GM04504 (cell line): ENCODE results near the gene EIF5B.
"Not testable (repeated sequence)": the region's sequence is repeated elsewhere in the genome, so short reads cannot be mapped to it uniquely, and the experiment has no call there.

ENCODE experiments used
- DNase-seq: peaks from one replicate; pipeline ENCODE4 v3.0.0-alpha.2; 2012; ENCODE audit warnings: low read depth

The EIF5B gene, protein sequence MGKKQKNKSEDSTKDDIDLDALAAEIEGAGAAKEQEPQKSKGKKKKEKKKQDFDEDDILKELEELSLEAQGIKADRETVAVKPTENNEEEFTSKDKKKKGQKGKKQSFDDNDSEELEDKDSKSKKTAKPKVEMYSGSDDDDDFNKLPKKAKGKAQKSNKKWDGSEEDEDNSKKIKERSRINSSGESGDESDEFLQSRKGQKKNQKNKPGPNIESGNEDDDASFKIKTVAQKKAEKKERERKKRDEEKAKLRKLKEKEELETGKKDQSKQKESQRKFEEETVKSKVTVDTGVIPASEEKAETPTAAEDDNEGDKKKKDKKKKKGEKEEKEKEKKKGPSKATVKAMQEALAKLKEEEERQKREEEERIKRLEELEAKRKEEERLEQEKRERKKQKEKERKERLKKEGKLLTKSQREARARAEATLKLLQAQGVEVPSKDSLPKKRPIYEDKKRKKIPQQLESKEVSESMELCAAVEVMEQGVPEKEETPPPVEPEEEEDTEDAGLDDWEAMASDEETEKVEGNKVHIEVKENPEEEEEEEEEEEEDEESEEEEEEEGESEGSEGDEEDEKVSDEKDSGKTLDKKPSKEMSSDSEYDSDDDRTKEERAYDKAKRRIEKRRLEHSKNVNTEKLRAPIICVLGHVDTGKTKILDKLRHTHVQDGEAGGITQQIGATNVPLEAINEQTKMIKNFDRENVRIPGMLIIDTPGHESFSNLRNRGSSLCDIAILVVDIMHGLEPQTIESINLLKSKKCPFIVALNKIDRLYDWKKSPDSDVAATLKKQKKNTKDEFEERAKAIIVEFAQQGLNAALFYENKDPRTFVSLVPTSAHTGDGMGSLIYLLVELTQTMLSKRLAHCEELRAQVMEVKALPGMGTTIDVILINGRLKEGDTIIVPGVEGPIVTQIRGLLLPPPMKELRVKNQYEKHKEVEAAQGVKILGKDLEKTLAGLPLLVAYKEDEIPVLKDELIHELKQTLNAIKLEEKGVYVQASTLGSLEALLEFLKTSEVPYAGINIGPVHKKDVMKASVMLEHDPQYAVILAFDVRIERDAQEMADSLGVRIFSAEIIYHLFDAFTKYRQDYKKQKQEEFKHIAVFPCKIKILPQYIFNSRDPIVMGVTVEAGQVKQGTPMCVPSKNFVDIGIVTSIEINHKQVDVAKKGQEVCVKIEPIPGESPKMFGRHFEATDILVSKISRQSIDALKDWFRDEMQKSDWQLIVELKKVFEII

DNA sequence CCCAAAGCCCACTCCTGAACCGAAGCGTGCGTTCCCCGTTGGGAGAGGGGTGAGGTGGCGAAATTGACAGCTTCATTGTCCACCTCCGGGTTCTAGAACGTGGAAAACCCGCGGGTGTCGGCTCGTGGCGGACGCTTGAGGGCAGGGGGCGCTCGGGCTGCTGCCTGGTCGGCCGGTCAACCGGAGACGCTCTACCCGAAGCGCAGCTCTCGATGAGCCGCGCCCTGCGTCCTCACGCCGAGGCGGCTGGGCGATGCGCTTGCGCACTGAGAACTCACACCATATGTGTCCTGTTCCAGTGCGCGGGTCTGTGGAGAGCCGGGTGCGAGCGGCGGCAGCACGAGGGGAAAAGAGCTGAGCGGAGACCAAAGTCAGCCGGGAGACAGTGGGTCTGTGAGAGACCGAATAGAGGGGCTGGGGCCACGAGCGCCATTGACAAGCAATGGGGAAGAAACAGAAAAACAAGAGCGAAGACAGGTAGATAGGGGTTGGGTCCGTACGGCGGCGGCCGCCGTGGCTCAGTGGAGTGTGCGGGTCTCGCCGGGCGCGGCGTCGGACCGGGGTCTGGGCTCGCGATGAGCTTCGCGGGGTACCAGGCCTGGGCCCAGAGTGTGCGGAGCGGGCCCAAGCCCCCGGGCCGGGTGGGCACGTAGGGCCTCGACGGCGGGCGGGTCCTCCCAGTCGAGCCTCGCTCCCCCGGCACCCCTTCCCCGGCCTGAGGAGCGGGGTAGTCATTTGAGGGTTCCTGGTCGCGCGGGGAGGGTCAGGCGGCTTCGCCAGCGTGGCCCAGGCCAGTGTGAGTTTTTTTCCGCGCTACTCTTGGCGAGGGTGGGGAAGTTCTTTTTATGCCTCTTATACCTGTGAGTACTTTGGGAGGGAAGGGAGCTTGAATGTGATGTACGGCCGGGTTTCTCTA is at the start of gene EIF5B:
Gene EIF5B, plus strand, starts transcription at position 277 of the 916 bp plus-strand sequence. Its CDS starts 166 bp downstream, at position 443.
- DNase-seq: peak; percentile 94

DNA sequence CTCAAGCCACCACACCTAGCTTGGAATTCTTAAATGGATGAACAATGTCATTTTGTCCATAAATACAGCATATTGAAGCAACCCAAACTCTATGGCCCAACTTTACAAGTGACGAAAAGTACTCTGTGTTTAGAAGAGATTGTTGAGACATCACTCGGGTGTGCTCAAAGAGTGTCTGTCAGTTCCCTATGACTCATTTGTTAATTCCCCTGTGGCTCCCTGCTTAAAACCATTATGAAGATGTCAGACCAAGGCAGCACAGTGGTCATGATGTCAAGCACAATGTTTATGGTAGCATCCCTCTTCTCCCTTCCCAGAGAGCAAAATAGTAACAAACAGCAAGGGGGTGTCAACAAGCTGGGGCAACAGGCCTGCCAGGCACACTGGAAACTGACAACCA is 39.2 kb upstream of the EIF5B start:
- DNase-seq: peak; percentile 7

DNA sequence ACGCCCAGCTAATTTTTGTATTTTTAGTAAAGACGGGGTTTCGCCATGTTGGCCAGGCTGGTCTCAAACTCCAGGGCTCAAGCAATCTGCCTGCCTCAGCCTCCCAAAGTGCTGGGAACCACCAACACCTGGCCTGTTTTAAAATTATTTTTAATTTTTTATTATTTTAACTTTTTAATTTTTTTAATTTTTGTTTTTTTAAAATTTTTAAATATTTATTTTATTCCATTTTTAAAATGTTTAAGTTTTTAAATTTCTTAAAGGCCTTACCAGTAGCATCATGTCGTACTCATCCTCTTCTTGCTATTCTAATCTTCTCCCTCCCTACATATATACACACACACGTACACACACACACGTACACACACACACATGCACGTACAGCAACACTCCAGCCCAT is 37.6 kb upstream of the EIF5B start:
- DNase-seq: no peak

DNA sequence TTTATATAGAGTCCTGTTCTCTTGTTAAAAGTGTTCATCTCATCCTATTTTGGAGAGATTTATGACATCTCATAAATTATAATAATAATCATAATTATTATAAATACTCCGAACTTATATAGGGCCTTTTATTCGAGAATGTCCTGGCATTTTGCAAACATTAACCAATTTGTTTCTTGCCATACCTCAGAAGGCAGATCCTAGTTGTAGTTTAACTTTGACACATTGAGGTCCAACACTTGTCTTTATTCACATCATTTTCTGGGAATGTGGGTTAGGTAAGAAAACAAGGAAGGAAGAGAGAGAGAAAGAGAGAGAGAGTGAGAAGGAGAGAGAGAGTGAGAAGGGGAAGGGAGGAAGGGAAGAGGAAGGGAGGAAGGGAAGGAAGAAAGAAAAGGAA is 36.1 kb upstream of the EIF5B start, which contains the start of gene LYG1:
Gene LYG1, minus strand, starts transcription at position 101 of the 400 bp plus-strand sequence. CDS start 5,527 bp downstream, outside the sequence.
- not testable (repeated sequence) for DNase-seq

DNA sequence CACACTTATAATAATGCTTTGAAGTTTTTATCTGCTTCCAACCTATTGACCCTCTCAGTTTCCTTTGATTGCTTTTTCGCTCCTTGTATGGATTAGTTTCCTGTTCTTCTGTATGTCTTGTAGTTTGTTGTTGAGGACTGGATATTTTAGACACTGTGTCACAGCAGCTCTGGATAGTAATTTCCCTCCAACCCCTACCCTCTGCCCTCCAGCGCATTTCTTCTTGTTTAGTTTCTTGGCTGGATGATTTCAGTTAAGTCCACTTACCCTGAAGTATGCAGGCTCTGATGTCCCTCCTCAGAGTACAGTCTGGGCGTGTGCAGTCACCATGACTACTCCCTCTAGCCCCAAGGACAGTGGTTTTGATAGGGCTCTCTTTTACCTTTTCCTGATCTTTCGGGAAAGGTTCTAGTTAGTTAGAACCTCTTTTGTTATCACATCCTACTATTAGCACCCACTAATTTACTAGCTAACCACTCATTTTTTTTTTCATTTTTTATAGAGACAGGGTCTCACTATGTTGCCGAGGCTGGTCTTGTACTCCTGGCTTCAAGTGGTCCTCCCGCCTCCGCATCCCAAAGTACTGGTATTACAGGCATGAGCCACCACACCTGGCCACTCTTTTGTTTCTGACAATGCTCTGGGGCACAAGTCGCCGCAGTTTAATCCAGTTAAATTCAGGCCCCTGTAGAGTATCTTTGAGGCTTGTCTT is 19.9 kb upstream of the EIF5B start:
- no peak for DNase-seq

DNA sequence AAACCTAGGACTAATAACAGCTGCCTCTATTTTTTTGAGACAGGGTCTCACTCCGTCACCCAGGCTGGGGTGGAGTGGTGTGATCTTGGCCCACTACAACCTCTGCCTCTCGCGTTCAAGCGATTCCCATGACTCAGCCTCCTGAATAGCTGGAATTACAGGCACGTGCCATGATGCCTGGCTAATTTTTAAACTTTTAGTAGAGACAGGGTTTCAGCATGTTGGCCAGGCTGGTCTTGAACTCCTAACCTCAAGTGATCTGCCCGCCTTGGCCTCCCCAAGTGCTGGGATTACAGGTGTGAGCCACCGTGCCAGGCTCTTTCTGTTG is 19.4 kb upstream of the EIF5B start:
- DNase-seq: not testable (repeated sequence)

DNA sequence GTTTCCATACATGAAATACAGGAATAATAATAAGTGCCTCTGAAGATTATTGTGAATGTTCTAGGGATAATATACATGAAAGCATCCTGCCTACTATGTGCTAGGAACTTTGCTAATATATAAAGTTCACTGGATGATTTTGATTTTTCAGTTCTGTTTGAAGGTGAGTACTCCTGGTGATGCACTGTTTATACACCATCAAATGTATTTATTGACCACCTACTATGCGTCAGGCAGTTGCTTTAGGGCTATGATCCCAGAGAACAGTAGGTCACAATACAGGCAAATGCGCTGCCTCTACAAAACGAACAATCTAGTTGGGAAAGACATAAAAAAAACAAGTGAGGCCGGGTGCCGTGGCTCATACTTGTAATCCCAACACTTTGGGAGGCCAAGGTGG is 11.8 kb upstream of the EIF5B start:
- DNase-seq: no peak

DNA sequence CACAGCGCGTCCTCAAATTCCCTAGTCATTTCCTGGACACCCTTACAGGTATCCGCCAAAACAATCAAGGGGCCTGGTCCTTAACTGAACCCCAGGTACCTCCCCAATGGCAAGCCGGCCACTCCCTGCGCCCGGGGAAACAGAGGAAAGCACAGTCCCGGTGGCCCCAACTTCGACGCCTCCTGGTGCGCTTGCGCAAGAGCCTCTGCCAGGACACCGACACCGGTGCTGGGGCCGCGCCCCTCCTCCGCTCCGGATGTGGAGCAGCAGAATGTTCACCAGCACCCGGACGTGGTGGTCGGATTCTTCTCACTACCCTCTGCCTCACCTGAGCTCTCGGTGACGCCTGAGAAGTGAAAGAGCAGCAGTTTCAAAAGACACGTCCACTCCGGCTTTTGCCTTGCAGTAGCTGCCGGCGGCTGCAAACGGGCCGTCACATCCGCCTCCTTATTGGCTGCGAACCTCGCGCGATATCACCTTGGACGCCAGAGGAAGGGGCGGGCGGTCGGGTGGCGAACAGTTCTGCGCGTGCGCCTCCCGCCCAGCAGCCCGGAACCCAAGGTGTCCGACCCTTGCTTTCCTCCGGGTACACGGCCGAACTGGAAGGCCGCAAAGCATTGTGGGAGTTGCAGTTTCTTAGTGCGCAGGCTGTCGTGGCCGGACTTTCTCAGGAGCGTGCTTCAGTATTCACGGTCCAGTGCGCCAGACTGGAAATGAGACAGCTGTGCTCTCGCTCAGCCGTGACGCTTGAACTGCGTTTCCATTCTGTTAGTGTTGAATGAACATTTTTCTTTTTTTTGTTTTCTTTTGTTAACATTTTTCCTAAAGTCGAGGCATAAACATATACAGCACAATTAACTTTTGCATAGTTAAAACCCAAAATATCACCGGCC is 1.0 kb upstream of the EIF5B start, which contains the start of gene TXNDC9:
Gene TXNDC9, minus strand, starts transcription at position 423 of the 893 bp plus-strand sequence. CDS start 3,123 bp downstream, outside the sequence.
- peak; percentile 99 for DNase-seq

DNA sequence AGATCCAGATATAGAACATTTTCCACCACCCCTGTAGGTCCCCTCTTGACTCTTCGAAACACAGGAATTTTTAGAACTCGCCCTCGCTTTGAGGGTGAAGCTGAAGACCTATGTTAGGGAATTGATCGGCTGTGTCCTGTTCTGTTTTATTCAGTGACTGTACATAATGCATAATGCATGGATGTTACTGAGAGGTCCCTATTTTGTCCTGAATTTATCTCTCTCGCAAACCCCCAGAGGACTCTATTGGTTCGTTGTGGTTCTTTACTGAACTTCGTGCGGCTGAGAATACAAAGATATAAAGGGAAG is 431 bp upstream of the EIF5B start:
- no peak for DNase-seq

DNA sequence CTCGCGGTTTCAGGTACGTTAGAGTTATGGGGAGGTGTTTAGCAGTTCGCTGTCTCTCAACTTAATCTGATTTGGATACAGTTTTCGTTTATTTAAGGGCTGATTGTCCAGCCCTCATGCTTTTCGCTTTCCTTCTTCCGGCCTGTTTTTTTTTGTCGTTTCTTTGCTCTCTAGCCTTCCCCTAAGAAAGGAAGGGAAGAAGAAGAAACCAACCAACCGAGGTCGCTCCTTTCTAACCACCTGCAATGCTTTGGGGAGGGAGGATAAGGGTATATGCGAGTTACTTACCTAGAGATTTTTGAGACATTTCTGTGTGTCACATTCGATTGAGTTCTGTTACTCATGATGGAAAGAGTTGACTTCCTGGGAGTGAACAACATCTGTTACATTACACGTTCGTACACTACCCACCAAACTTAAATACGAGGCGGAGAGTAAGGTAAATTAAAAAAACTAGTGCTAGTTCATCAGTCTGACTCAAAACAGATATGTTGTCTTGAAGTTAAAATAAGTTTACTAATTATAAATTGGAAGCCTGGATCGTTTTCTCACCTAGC is 918 bp downstream of the EIF5B start:
- DNase-seq: peak; percentile 1

DNA sequence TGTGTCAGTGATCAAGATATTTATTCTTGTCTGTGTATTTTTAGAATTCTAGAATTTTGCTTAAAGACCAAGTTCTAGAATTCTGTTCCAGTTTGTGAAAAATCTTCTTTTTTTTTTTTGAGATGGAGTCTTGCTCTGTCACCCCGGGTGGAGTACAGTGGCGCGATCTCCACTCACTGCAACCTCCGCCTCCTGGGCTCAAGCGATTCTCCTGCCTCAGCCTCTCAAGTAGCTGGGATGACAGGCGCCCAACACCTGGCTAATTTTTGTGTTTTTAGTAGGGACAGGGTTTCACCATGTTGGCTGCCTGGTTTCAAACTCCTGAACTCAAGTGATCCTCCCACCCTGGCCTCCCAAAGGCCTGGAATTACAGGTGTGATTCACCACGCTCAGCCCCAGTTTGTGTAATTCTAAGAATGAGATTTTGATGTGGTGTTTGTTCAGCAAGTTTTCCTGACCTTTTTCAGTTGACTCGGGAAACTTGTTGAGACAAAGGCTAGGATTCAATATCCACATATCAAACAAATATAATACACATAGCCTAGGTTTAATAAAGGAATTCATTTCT is 3.6 kb downstream of the EIF5B start:
- DNase-seq: no peak

DNA sequence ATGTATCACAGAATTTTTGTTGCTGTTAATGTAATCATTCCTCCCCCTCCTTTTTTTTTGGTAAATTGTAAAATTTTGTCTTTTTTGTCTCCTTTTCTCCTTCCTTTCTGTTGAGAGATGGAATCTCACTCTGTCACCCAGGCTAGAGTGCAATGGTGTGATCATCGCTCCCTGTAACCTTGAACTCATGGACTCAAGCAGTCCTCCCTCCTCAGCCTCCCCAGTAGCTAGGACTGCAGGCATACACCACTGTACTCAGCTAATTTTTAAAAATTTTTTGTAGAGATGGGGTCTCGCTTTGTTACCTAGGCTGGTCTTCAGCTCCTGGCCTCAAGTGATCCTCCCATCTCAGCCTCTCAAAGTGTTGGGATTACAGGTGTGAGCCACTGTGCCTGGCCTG is 5.3 kb downstream of the EIF5B start:
- DNase-seq: no peak

DNA sequence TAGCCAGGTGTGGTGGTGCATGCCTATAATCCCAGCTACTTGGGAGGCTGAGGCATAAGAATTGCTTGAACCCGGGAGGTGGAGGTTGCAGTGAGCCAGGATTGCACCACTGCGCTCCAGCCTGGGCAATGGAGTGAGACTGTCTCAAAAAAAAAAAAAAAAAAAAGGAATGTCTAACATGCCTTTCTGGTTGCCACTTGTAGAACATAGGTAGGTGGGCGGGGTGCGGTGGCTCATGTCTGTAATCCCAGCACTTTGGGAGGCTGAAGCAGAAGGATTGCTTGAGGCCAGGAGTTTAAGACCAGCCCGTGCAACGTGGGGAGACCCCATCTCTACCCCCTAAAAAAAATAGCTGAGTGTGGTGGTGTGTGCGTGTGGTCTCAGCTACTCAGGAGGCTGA is 8.3 kb downstream of the EIF5B start:
- not testable (repeated sequence) for DNase-seq

DNA sequence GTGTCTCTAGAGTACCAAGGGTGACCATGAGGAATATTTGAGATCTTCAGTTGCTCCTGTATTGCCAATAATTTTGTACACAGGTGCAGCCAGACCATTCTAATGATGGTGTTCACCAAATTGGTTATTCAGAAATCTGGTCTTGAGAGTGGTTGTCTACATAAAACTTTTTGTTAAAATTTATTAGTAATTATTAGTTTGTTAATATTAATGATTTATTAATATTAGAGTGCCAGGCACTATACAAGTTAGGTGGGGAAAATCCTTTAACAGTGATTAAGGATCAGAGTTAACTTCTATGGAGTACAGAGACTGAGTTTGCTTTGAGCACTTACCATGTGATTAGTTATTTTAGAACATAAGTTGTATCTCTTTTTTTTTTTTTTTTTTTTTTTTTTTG is 9.0 kb downstream of the EIF5B start:
- DNase-seq: no peak

DNA sequence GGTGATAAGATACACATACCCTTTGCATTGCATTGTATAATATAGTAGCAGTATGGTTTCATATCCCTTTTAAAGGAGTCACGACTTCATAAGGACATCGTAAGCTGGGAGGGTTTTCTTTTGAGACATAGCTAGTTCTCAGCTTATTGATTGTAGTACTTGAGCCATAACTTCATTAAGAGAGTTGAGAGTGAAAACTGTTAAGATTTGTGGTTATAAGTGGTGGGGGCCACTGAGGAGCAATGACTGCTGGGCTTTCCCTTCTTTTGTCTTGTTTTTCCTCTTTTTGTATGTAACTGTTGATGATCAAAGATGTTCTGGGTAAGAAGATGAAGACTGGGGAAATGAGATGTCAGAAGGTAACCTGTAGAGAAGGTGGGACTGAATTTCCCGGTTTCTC is 11.0 kb downstream of the EIF5B start:
- no peak for DNase-seq

DNA sequence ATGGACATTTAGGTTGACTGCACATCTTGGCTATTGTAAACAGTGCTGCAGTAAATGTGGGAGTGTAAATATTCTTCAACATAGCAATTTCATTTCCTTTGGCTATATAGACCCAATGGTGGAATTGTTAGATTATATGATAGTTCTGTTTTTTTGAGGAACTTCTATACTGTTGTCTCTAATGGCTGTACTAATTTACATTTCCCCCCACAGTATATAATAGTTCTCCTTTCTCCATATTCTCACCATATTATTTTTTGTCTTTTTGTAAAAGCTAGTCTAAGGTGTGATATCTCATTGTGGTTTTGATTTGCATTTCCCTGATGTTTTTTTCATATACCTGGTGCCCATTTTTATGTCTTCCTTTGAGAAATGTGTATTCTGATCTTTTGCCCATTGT is 13.0 kb downstream of the EIF5B start:
- DNase-seq: no peak

DNA sequence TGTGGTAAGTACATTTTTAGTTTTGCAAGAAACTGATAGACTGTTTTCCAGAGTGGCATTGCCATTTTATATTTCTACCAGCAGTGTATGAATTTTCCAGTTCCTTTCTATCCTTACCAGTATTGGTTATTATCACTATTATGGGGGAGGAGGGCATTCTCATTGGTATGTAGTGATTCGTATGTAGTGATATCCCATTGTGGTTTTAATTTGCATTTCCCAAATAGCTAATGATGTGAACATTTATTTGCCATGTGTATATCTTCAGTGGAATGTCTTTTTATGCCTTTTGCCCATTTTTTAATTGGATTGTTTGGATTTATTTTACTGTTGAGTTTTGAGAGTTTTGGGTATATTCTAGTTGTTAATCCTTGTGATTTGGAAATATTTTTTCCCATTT is 16.9 kb downstream of the EIF5B start:
- no peak for DNase-seq

DNA sequence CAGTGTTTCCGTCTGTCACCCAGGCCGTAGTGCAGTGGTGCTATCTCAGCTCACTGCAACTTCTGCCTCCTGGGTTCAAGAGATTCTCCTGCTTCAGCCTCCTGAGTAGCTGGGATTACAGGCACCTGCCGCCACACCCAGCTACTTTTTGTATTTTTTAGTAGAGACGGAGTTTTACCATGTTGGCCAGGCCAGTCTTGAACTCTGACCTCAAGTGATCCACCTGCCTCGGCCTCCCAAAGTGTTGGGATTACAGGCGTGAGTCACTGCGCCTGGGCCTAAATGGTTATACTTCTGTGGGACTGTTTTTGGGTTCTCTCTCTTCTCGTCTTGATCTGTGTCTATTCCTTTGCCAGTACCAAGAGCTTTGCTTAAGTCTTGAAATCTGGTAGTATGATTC is 17.6 kb downstream of the EIF5B start:
- DNase-seq: not testable (repeated sequence)

DNA sequence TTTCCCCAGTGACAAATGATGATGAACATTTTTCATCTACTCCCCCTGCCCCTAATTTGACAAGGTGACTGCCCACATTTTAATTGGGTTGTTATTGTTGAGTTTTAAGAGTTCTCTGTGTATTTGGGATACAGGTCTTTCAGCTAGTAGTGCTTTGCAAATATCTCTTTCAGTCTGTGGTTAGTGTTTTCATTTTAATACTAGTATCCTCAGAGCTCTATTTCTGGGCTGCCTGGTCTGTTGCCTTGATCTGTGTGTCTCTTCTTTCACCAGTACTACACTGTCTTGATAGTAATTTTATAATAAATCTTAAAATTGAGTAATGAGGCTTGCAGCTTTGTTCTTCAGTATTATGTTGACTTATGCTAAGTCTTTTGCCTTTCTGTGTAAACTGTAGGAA is 19.7 kb downstream of the EIF5B start:
- no peak for DNase-seq
